HepG2 (cell line): ENCODE data around the gene RAB6A. TPM values are rescaled to one million over a fixed set of nuclear protein-coding genes. Genes with fewer than 3 reads are reported as not detected.

Source experiments
- DNMT1 ChIP-seq: sonication (generic); formaldehyde crosslinking; IDR thresholded peaks from 2 replicates; pipeline ENCODE4 v1.5.1; 2020; ENCODE audit warnings: mild to moderate bottlenecking, missing genetic modification reagents
- GTF3A ChIP-seq: sonication (generic); formaldehyde crosslinking; conservative IDR thresholded peaks from 2 replicates; pipeline ENCODE4 v1.4.0; 2020; ENCODE audit warnings: mild to moderate bottlenecking, missing genetic modification reagents
- KAT2B ChIP-seq: fragments of 150-350 bp; IDR thresholded peaks from 2 replicates; pipeline ENCODE4 v1.6.1; 2014; ENCODE audit warnings: low read depth, low read length, borderline replicate concordance
- KLF6 ChIP-seq: IDR thresholded peaks from 2 replicates; pipeline ENCODE4 v1.8.0; 2016; ENCODE audit warnings: missing biosample characterization, missing genetic modification reagents
- MEIS1 ChIP-seq: sonication (generic); formaldehyde crosslinking; IDR thresholded peaks from 2 replicates; pipeline ENCODE4 v1.9.0; 2021; ENCODE audit warnings: mild to moderate bottlenecking, missing genetic modification reagents, moderate library complexity, borderline replicate concordance
- MYNN ChIP-seq: sonication (generic); formaldehyde crosslinking; IDR thresholded peaks from 2 replicates; pipeline ENCODE4 v1.4.0; 2020; ENCODE audit warnings: mild to moderate bottlenecking, low read depth, missing genetic modification reagents
- NBN ChIP-seq: fragments of 450-650 bp; conservative IDR thresholded peaks from 2 replicates; pipeline ENCODE4 v1.6.1; 2017
- NFKB2 ChIP-seq: sonication (generic); formaldehyde crosslinking; IDR thresholded peaks from 2 replicates; pipeline ENCODE4 v1.4.0; 2020; ENCODE audit warnings: missing genetic modification reagents, borderline replicate concordance
- RERE ChIP-seq: IDR thresholded peaks from 2 replicates; pipeline ENCODE4 v1.6.1; 2016; ENCODE audit warnings: low read depth, missing genetic modification reagents, missing compliant biosample characterization
- SAFB2 ChIP-seq: sonication (generic); formaldehyde crosslinking; IDR thresholded peaks from 2 replicates; pipeline ENCODE4 v1.5.1; 2020; ENCODE audit warnings: missing genetic modification reagents, low read depth, mild to moderate bottlenecking, borderline replicate concordance
- SATB2 ChIP-seq: sonication (generic); formaldehyde crosslinking; IDR thresholded peaks from 2 replicates; pipeline ENCODE4 v1.5.0; 2020; ENCODE audit warnings: missing genetic modification reagents
- ZNF143 ChIP-seq: sonication (generic); formaldehyde crosslinking; IDR thresholded peaks from 2 replicates; pipeline ENCODE4 v1.4.0; 2020; ENCODE audit warnings: missing genetic modification reagents
- ZNF260 ChIP-seq: sonication (generic); formaldehyde crosslinking; IDR thresholded peaks from 2 replicates; pipeline ENCODE4 v1.4.0; 2020; ENCODE audit warnings: missing genetic modification reagents, low read depth, mild to moderate bottlenecking, borderline replicate concordance
- ZNF274 ChIP-seq: sonication (generic); formaldehyde crosslinking; IDR thresholded peaks from 2 replicates; pipeline ENCODE4 v1.5.1; 2020; ENCODE audit warnings: mild to moderate bottlenecking, missing genetic modification reagents
- ZNF296 ChIP-seq: sonication (generic); formaldehyde crosslinking; conservative IDR thresholded peaks from 2 replicates; pipeline ENCODE4 v1.5.0; 2020; ENCODE audit warnings: mild to moderate bottlenecking, missing genetic modification reagents
- ZNF598 ChIP-seq: sonication (generic); formaldehyde crosslinking; IDR thresholded peaks from 2 replicates; pipeline ENCODE4 v1.5.1; 2020; ENCODE audit warnings: mild to moderate bottlenecking, missing genetic modification reagents, borderline replicate concordance
- ZNF780A ChIP-seq: sonication (generic); formaldehyde crosslinking; IDR thresholded peaks from 2 replicates; pipeline ENCODE4 v1.8.0; 2022; ENCODE audit warnings: mild to moderate bottlenecking, missing genetic modification reagents, moderate library complexity
- ZNF784 ChIP-seq: sonication (generic); formaldehyde crosslinking; IDR thresholded peaks from 2 replicates; pipeline ENCODE4 v1.5.1; 2020; ENCODE audit warnings: missing genetic modification reagents, mild to moderate bottlenecking, borderline replicate concordance
- polyA plus RNA-seq, 8 experiments: library from polyadenylated mRNA; depleted of rRNA in 3 of 8; stranded (reverse) in 7 of 8; unstranded in 1 of 8; fragments of >200 nt; fragmentation: Illumina TruSeq in 4 of 8; extraction: Trizol in 4 of 8; gene quantifications; 2 replicates each; pipeline versions ENCODE4 v1.2.1 to v1.2.3, GENCODE V29; 2011 to 2016; ENCODE audit warnings: low read depth in 4 of 8, missing spikeins in 1 of 8, mixed read lengths in 1 of 8; ENCODE audit not compliant: insufficient read depth in 1 of 8
- total RNA-seq, 5 experiments: library from RNA; depleted of rRNA; stranded (reverse); fragments of >200 nt; fragmentation: Illumina TruSeq; extraction: Trizol; gene quantifications; 2 replicates each; pipeline ENCODE4 v1.2.3, GENCODE V29; 2016; ENCODE audit warnings: low read depth in 1 of 5
- TF ChIP-seq, protein P1 (sequence below): sonication (generic); formaldehyde crosslinking; IDR thresholded peaks from 2 replicates; pipeline ENCODE4 v1.8.1; 2023; ENCODE audit warnings: mild to moderate bottlenecking, missing genetic modification reagents
- TF ChIP-seq, protein P2 (sequence below): sonication (generic); formaldehyde crosslinking; IDR thresholded peaks from 2 replicates; pipeline ENCODE4 v1.4.0; 2020; ENCODE audit warnings: mild to moderate bottlenecking, missing genetic modification reagents
- TF ChIP-seq, protein P3 (sequence below): IDR thresholded peaks from 2 replicates; pipeline ENCODE4 v1.6.1; 2016; ENCODE audit warnings: mild to moderate bottlenecking, missing biosample characterization, missing genetic modification reagents

Gene RAB6A
- total and polyA plus RNA-seq, 2 of the 13 experiments (the other 11 are each of a cell fraction or from before 2014, with no cell fraction given) = 74.3 to 121 TPM

- TF ChIP-seq, protein P1, sequence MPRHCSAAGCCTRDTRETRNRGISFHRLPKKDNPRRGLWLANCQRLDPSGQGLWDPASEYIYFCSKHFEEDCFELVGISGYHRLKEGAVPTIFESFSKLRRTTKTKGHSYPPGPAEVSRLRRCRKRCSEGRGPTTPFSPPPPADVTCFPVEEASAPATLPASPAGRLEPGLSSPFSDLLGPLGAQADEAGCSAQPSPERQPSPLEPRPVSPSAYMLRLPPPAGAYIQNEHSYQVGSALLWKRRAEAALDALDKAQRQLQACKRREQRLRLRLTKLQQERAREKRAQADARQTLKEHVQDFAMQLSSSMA = peak; percentile 100; the same call in 1 of the 2 replicates
- TF ChIP-seq SAFB2 (CRISPR knock-in tag) (no peak; the same call in 1 of the 2 replicates), GTF3A (no peak), KLF6 (peak; percentile 10; the same call in 1 of the 2 replicates), NBN (no peak), ZNF143 (CRISPR knock-in tag) (peak; percentile 41; the same call in 1 of the 2 replicates), ZNF274 (no peak), NFKB2 (CRISPR knock-in tag) (no peak; the same call in 1 of the 2 replicates), MEIS1 (CRISPR knock-in tag) (0 out of 2 replicates have a peak, but pooled peaks have one; percentile 8), DNMT1 (CRISPR knock-in tag) (no peak), ZNF780A (no peak), MYNN (CRISPR knock-in tag) (no peak), RERE (no peak), SATB2 (CRISPR knock-in tag) (no peak), ZNF784 (no peak; the same call in 1 of the 2 replicates), ZNF296 (CRISPR knock-in tag) (peak; percentile 53; the same call in 1 of the 2 replicates), ZNF260 (CRISPR knock-in tag) (no peak), KAT2B (no peak), ZNF598 (CRISPR knock-in tag) (no peak)
- TF ChIP-seq, protein P2, sequence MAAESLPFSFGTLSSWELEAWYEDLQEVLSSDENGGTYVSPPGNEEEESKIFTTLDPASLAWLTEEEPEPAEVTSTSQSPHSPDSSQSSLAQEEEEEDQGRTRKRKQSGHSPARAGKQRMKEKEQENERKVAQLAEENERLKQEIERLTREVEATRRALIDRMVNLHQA = no peak
- TF ChIP-seq, protein P3, sequence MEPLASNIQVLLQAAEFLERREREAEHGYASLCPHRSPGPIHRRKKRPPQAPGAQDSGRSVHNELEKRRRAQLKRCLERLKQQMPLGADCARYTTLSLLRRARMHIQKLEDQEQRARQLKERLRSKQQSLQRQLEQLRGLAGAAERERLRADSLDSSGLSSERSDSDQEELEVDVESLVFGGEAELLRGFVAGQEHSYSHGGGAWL (CRISPR knock-in tag) = no peak
Observed at GRCh38 chr11:73760679-73761402, at the start of gene RAB6A (continued).
